Pancreas (tissue), 10 donors: Measurements from ENCODE around the gene OPCML. TPM values are rescaled to one million over a fixed set of nuclear protein-coding genes. Genes with fewer than 3 reads are reported as not detected.

Experiments used
- ATAC-seq, 4 donors: fragments of 200-7000 bp; cut with Tn5 transposase; one replicate each; pipeline versions ENCODE4 v1.8.0 to v1.9.1; 2020; ENCODE audit warnings: mild to moderate bottlenecking in 4 of 4, moderate library complexity in 4 of 4
- DNase-seq, 6 donors: peaks; one replicate each; pipeline ENCODE4 v3.0.0-alpha.2; 2020
- FAIRE-seq: peaks from 2 replicates; lab custom pipeline; 2012; peaks lifted over from hg19 to GRCh38; lab: Jason Lieb, UNC
- H3K27ac ChIP-seq, 4 donors: fragments of 200-600 bp; sonication (generic); 1 replicate in 3 of 4; 2 replicates in 1 of 4; pipeline versions ENCODE4 v1.5.0 to v1.8.0; 2020
- H3K27me3 ChIP-seq, 4 donors: fragments of 200-600 bp; one replicate each; pipeline ENCODE4 v1.8.0; 2021
- H3K36me3 ChIP-seq, 3 donors: fragments of 200-600 bp; sonication (generic) in 1 of 3; one replicate each; pipeline versions ENCODE4 v1.5.0 to v1.8.0; 2020 to 2021
- H3K4me1 ChIP-seq, 3 donors: fragments of 200-600 bp; one replicate each; pipeline ENCODE4 v1.8.0; 2021
- H3K4me3 ChIP-seq, 4 donors: fragments of 200-600 bp; sonication (generic) in 2 of 4; one replicate each; pipeline versions ENCODE4 v1.5.0 to v1.8.0; 2020 to 2021
- H3K9me3 ChIP-seq, 4 donors: fragments of 200-600 bp; one replicate each; pipeline ENCODE4 v1.8.0; 2021
- CTCF ChIP-seq, 4 donors: fragments of 200-600 bp; sonication (generic) in 3 of 4; IDR thresholded peaks; one replicate each; pipeline versions ENCODE4 v1.5.0 to v1.8.0; 2021; ENCODE audit warnings: antibody characterized with exemption in 4 of 4
- whole genome bisulfite sequencing, 2 donors: extraction: QIAGEN DNeasy Blood & Tissue Kit; methylation state at CpG; one replicate each; pipeline ENCODE4 v1.1.7; 2013; 5-methylcytosine and 5-hydroxymethylcytosine counted together
- intact Hi-C, 3 donors: fragments of 100-400 bp; cut with DNase I; formaldehyde crosslinking; loops; one replicate each; pipeline versions ENCODE4 v1.11.1 to v1.14.2; 2022
- polyA plus RNA-seq, 2 donors: library from polyadenylated mRNA; stranded (reverse); fragments of 200-250 nt; gene quantifications; one replicate each; pipeline ENCODE4 v1.2.3, GENCODE V29; 2013
- total RNA-seq, 6 donors: library from RNA; stranded (reverse); fragmentation: NEBNext Ultra II Directional in 4 of 6; extraction: Animal tissue kit (Norgen Biotek cat#: 25700) in 4 of 6; gene quantifications; one replicate each; pipeline versions ENCODE4 v1.2.1 to v1.2.4, GENCODE V29; 2021 to 2023
- donor health status: healthy with polysubstance abuse.
- donor health status: DM: no; HTN: no; CAD: no; lungs with moderate emphysema.
- donor health status: DM: no; HTN: no; CAD: no.
- donor health status: control.
- donor health status: control.
- donor health status: Bipolar disorder and iron deficiency.
- donor health status: DM: yes; HTN: yes; CAD: no.
- donor health status: DM: no; HTN: no; CAD: no.
- donor health status: DM: no; HTN: no; CAD: no.
- donor health status: DM: yes; HTN: yes; CAD: no.

Gene OPCML
- total and polyA plus RNA-seq, 8 donors: 0.05 to 0.31 (median 0.19) TPM

- no peaks in the 10 kb centered on the region for H3K36me3 ChIP-seq
- ATAC-seq (no peak), DNase-seq (no peak), FAIRE-seq (no peak)
- H3K4me3 ChIP-seq: no peak overlapping the region
- intact Hi-C loops: no loop called here
- TF ChIP-seq CTCF (IDR thresholded peaks at IDR 0.05): no peak
- no peaks in the 10 kb centered on the region for H3K27me3 ChIP-seq
- H3K4me1 ChIP-seq: no peaks in the 10 kb centered on the region
- 54 to 56% methylated on average over 3 of the region's 3 CpGs for WGBS, 2 donors
- H3K9me3 ChIP-seq: no peaks in the 10 kb centered on the region
- no peak overlapping the region for H3K27ac ChIP-seq
These were observed 118.6 kb downstream of the OPCML start for GRCh38 chr11:133413703-133414102.

DNA sequence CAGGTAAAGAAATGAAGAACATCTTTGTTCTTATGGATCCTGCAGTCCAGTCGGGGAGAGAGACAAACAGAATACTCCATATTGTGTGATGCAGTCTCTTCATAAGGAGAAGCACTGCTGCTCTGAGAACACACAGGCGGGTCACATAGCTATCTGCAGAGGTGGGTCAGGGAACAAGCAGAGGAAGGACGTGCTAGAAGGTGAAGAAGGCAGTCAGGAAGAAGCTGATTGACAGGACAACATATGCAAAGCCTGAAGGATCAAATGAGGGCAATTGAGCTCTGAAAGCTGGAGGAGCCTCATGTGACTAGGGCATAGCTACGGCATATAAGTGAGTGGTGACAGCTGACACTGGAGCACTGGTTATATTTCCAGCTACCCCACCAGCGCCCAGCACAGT is 122.5 kb downstream of the OPCML start:
- Histone ChIP-seq H3K9me3 (no peaks in the 10 kb centered on the region), H3K4me1 (no peaks in the 10 kb centered on the region), H3K36me3 (no peaks in the 10 kb centered on the region), H3K27ac (no peak overlapping the region), H3K4me3 (no peak overlapping the region), H3K27me3 (no peaks in the 10 kb centered on the region)
- WGBS, 2 donors: 45 to 47% methylated on average over 5 of the region's 5 CpGs
- DNase-seq: no peak
- TF ChIP-seq CTCF (IDR thresholded peaks at IDR 0.05): no peak
- no peak for ATAC-seq
- no peak for FAIRE-seq
- intact Hi-C loops: no loop called here

DNA sequence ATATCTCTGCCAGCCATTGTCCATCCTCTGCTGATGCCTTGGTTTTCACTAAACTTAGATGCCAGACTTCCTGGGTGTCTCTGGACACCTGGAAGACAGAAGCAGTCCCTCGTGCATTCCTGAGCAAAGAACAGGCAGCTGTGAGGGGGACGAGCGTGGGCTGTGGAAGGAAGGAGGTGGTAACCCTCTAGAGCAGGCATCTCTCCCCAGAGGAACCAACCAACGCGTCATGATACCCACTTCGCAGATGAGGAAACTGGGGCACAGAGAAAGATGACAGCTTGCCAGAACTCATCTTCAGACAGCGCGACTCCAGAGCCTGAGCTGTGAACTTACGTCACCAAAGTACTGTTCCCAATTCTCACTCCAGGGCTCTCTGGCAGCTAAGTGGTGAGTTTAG is 123.4 kb downstream of the OPCML start:
- Histone ChIP-seq H3K9me3 (no peaks in the 10 kb centered on the region), H3K27me3 (no peaks in the 10 kb centered on the region), H3K4me3 (no peak overlapping the region), H3K4me1 (no peaks in the 10 kb centered on the region), H3K36me3 (no peaks in the 10 kb centered on the region), H3K27ac (no peak overlapping the region)
- intact Hi-C loops: no loop called here
- DNase-seq (no peak), FAIRE-seq (no peak), ATAC-seq (no peak)
- TF ChIP-seq CTCF (IDR thresholded peaks at IDR 0.05): no peak
- WGBS, 2 donors: 65 to 76% methylated on average over 9 of the region's 9 CpGs

DNA sequence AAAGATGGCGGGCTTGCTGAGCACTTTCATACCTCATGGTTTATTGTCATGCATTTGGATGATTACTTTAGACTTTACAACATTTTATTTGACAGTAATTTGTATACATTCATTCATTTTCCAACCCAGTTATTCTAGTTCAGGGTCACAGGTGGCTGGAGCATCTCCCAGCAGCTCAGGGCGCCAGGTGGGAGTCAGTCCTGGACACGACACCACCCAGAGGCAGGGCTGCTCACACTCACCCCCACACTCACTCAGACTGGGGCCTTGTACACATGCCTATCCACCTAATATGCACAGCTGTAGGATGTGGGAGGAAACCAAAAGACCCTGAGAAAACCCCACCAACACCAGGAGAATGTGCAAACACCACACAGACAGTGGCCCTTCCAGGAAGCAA is 123.9 kb downstream of the OPCML start:
- no peak overlapping the region for H3K27ac ChIP-seq
- H3K4me3 ChIP-seq: no peak overlapping the region
- H3K4me1 ChIP-seq: no peaks in the 10 kb centered on the region
- no peak for TF ChIP-seq CTCF (IDR thresholded peaks at IDR 0.05)
- H3K27me3 ChIP-seq: no peaks in the 10 kb centered on the region
- no peaks in the 10 kb centered on the region for H3K9me3 ChIP-seq
- DNase-seq (no peak), ATAC-seq (no peak), FAIRE-seq (no peak)
- intact Hi-C loops: no loop called here
- H3K36me3 ChIP-seq: no peaks in the 10 kb centered on the region
- 69 to 86% methylated on average over 3 of the region's 3 CpGs for WGBS, 2 donors

DNA sequence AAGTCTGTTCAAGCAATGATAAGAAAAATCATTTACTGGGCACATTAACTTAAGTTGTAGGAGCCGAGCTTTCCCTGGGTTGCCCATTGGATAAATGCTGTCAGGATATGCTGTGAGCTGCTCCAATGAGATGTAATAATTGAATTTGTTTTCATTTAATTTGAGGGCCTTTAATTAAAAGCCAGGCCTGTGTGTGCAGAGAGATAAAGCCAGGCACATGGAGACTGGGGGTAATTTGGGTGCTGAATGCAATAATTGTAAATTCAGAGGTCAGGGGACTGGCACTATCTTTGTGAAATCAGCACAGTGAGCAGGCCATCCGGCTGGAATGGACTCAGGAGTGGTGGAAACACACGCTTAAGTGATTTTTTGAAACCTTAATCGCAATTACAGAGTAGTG is 125.8 kb downstream of the OPCML start:
- FAIRE-seq: no peak
- no peaks in the 10 kb centered on the region for H3K9me3 ChIP-seq
- H3K27me3 ChIP-seq: no peaks in the 10 kb centered on the region
- TF ChIP-seq CTCF (IDR thresholded peaks at IDR 0.05): no peak
- WGBS, 2 donors: 30 to 39% methylated on average over 4 of the region's 4 CpGs
- DNase-seq: no peak
- H3K36me3 ChIP-seq: no peaks in the 10 kb centered on the region
- H3K4me3 ChIP-seq: no peak overlapping the region
- intact Hi-C loops: no loop called here
- no peaks in the 10 kb centered on the region for H3K4me1 ChIP-seq
- no peak overlapping the region for H3K27ac ChIP-seq
- no peak for ATAC-seq
